ENCODE measurements around the gene GJA10. TPM values are rescaled to one million over a fixed set of nuclear protein-coding genes. Genes with fewer than 3 reads are reported as not detected.
"Not testable (repeated sequence)": the region's sequence is repeated elsewhere in the genome, so short reads cannot be mapped to it uniquely, and the experiment has no call there.

GJA10 gene
- 1.7 TPM for total RNA-seq (ENCODE audit: insufficient read depth, low replicate concordance)

DNA sequence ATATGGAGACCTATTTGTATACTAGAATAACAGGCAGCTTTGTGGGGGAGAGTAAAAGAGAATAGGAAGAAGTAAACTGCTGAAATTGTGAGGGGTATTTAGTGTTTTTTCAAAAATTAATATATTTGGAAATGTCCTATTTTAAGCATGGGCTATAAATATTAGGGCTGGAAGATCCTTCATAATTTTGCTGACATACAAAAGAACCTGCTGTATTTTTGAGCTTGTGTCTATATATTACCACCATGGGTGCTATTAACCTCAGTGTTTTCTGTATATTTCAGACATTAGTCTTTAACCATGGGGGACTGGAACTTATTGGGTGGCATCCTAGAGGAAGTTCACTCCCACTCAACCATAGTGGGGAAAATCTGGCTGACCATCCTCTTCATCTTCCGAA lies at the start of gene GJA10:
TSS of gene GJA10 (plus strand) at position 301 of the 400 bp plus-strand sequence. CDS start at position 301, 0 bp downstream.
- no peak for DNase-seq (ENCODE audit: low spot score)

DNA sequence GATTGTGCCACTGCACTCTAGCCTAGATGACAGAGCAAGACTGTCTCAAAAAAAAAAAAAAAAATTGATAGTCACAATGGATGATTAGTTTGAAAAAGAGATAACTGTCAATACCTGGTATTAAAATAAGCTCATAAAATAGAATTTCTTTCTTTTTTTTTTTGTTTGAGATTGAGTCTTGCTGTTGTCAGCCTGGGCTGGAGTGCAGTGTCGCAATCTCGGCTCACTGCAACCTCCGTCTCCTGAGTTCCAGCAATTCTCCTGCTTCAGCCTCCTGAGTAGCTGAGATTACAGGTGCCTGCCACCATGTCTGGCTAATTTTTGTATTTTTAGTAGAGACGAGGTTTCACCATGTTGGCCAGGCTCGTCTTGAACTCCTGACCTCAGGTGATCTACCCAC lies 46.8 kb upstream of the GJA10 start:
- not testable (repeated sequence) for DNase-seq (ENCODE audit: low spot score)

DNA sequence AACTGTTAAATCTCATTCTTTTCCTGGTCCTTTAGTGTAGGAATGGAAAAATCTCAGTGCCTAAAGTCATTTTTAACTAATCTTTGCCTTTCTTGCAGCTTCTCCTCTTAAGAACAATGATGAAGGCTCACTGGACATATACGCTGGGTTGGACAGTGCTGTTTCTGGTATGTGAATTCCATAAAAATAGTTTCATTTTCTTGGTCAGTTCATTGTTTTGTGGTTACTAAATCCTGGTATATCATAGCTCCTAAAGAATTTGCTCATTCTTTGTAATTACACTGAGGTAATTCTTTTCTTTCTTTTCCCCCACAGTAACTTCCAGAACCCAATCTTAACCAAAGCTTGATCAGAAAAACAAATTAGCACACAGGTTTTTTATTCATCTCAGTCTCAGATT lies 41.2 kb upstream of the GJA10 start:
- DNase-seq (ENCODE audit: low spot score): no peak

DNA sequence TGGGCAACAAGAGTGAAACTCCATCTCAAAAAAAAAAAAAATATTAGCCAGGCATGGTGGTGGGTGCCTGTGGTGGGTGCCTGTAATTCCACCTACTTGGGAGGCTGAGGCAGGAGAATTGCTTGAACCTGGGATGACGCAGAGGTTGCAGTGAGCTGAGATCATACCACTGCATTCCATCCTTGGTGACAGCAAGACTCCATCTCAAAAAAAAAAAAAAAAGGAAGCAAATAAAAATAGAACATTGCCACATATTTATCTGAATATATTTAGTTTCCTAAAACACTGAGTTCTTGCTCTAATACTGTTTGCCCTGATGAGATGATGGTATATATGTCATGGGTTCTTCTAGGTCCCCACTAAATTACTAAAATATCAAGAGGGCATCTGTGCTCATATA lies 36.2 kb upstream of the GJA10 start:
- no peak for DNase-seq (ENCODE audit: low spot score)

DNA sequence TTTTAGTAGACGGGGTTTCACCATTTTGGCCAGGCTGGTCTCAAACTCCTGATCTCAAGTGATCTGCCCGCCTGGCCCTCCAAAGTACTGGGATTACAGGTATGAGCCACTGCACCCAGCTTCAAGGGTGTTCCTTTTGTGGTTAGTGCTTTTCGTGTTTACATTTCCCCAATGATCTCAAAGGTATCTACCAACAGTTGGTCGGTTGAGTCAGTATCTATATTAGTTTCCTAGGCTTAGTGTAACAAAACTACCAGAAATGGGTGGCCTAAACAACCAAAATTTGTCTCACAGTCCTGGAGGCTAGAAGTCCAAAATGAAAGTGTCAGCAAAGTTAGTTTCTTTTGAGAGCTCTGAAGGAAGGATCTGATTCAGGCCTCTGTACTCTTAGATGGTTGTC lies 34.5 kb upstream of the GJA10 start:
- DNase-seq (ENCODE audit: low spot score): no peak

DNA sequence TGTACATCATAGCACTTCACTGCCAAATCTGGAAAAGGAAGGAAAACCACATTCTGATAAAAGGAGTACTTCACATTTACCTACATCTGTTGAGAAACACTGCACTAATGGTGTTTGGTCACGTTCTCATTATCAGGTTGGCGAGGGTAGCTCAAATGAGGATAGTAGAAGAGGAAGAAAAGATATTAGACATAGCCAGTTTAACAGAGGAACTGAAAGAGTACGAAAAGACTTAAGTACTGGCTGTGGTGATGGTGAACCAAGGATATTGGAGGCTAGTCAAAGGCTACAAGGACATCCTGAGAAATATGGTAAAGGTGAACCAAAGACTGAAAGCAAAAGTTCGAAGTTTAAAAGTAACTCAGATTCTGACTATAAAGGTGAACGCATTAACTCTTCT lies 32.0 kb upstream of the GJA10 start:
- no peak for DNase-seq (ENCODE audit: low spot score)

DNA sequence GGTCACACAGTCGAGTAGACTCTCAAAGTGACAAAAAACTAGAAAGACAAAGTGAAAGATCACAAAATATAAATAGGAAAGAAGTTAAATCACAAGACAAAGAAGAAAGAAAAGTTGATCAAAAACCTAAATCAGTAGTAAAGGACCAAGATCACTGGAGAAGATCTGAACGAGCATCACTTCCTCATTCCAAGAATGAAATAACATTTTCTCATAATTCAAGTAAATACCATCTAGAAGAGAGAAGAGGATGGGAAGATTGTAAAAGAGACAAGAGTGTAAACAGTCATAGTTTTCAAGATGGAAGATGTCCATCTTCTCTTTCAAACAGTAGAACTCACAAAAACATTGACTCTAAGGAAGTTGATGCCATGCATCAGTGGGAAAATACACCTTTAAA lies 31.6 kb upstream of the GJA10 start:
- no peak for DNase-seq (ENCODE audit: low spot score)

DNA sequence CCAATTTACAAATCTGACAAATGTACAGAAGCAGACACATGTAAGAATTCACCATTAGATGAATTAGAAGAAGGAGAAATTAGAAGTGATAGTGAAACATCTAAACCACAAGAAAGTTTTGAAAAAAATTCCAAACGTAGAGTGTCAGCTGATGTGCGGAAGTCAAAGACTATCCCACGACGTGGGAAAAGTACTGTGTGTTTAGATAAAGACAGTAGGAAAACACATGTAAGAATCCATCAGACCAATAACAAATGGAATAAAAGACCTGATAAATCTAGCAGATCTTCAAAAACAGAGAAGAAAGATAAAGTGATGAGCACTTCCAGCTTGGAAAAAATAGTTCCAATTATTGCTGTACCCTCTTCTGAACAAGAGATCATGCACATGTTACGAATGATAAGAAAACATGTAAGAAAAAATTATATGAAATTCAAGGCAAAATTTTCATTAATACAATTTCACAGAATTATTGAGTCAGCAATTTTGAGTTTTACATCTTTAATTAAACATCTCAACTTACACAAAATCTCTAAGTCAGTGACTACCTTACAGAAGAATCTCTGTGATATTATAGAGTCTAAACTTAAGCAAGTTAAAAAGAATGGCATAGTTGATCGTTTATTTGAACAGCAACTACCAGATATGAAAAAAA lies 28.1 kb upstream of the GJA10 start:
- no peak for DNase-seq (ENCODE audit: low spot score)

DNA sequence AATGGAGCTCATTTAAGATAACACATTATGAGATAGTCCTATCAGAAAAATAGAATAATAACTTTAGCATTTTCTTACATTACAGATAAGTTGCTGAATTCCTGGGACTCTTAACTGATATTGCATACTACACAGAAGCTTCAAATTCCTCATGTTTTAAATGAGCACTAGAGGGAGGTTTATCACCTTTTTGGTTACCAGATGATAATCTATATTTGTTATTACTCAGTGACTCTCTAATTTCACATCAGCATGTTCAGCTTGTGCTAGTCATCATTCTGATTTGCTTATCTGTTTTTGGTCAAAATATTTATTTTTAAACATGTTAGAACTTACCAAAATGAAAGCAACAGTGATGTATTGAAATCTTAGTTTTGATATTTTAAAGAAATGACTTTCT lies 20.5 kb upstream of the GJA10 start:
- DNase-seq (ENCODE audit: low spot score): no peak

DNA sequence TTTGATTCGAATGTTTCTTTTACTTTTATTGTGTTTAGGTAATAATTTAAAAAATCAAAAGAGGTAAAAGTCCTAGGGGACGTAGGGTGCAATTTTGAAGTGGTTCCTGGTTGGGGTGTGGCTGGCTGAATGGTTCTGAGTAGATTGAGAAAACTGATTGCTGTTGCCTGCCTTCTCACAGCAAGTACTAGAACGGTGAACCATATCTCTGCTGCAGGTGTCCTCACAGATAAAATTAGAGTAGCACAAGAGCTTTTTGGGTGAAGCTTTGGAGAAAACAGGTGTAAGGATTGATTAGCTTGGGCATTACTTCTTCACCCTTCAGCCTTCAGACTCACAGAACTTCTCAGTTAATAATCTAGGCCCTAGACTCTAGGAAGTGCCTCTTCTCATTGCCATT lies 19.8 kb upstream of the GJA10 start:
- no peak for DNase-seq (ENCODE audit: low spot score)

DNA sequence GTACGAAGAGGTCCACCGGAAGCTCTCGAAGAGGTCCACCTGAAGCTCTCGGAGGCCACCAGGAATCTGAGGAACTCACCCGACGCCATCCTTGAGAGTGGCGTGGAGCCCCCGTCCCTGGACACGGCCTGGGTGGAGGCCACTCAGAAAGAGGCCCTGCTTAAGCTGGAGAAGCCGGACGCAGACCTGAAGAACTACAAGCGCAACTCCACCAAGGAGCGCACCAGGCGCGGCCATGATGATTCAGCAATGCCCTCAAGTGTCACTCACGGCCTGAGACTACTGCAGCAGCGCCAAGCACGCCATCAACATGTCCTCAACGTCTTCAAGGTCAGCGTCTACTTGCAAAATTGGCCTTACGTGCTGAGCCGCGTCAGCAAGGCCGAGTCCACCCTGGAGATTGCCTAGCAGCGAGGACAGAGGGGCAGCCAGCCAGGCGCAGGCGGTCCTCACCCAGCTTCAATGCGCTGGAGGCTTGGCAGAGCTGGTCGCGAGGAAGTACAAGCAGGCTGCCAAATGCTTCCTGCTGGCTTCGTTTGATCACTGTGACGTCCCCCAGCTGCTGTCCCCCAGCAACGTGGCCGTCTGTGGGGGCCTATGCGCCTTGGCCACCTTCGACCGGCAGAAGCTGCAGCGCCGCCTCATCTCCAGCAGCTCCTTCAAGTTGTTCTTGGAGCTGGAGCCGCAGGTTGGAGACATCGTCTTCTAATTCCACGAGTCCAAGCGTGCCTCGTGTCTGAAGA lies 7.7 kb upstream of the GJA10 start:
- DNase-seq (ENCODE audit: low spot score): no peak

DNA sequence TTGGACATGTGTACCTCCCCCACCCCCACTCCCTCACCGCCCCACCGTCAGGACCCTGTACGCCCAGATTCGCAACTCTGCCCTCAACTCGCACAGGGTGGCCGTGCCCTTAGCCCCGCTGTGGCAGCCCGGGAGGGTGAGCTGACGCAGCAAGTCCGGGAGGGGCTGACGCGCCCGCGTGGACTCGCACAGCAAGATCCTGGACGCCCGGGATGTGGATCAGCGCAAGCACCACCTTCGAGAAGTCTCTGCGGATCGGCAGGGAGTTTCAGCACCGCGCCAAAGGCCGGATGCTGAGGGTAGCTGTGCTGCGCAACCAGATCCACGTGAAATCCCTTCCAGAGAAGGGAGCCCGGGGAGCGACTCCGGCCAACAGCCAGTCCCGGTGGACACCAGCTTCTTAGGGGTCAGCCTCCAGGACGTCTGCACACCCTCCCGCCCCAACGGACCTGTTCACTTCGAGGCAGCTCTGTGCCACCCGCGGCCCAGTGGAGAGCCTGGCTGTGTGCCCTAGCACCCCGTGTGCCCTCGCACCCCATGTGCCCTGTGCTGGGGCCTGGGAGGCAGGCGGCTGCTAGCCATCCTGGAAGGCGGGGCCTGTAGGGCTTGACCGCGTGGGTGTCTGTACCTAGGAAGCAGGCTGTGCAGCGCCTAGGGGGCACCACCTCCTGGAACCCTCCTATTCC lies 6.7 kb upstream of the GJA10 start:
- DNase-seq (ENCODE audit: low spot score): no peak

DNA sequence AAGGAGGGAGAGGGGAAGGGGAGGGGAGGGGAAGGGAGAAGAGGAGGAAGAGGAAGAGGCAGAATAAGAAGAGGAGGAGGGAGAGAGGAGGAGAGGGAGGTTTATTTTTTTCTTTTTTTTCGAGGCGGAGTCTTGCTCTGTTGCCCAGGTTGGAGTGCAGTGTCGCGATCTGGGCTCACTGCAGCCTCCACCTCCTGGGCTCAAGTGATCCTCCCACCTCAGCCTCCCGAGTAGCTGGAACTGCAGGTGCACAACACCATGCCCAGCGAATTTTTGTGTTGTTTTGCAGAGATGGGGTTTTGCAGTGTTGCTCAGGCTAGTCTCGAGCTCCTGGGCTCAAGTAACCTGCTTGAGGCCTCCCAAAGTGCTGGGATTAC lies 6.1 kb upstream of the GJA10 start:
- no peak for DNase-seq (ENCODE audit: low spot score)

DNA sequence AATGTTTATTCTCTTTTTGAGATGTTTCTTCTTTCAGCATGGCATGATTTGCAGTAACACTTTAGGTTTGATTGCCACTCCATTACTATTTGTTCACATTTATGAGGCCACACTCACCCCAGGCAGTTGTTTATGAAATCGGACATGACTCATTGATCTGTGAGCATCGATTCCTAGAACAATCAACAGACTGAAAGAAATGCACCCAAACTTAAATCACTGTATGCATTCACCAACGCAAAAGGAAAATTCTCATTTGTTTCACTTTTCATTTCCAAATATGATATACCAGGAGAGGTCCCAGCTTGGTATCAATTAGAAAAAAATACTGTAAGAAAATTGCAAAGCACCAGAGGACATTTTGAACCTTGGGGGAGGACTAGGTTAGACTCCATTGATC lies 5.4 kb upstream of the GJA10 start:
- no peak for DNase-seq (ENCODE audit: low spot score)

DNA sequence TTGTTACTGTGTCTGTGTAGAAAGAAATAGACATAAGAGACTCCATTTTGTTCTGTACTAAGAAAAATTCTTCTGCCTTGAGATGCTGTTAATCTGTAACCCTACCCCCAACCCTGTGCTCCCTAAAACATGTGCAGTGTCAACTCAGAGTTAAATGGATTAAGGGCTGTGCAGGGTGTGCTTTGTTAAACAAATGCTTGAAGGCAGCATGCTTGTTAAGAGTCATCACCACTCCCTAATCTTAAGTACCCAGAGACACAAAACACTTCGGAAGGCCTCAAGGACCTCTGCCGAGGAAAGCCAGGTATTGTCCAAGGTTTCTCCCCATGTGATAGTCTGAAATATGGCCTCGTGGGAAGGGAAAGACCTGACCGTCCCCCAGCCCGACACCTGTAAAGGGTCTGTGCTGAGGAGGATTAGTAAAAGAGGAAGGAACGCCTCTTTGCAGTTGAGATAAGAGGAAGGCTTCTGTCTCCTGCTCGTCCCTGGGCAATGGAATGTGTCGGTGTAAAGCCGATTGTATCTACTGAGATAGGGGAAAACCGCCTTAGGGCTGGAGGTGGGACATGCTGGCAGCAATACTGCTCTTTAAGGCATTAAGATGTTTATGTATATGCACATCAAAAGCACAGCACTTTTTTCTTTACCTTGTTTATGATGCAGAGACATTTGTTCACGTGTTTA lies 3.3 kb upstream of the GJA10 start:
- not testable (repeated sequence) for DNase-seq (ENCODE audit: low spot score)

DNA sequence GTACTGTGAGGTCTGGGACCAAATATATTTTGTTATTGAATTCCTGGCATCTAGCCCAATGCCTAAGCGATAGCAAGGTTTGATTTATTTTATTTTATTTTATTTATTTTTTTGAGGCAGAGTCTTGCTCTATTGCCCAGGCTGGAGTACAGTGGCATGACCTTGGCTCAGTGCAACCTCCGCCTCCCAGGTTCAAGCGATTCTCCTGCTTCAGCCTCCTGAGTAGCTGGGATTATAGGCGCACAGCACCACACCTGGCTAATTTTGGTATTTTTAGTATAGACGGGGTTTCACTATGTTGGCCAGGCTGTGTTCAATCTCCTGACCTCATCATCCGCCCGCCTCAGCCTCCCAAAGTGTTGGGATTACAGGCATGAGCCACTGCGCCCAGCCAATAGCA lies 1.7 kb upstream of the GJA10 start:
- not testable (repeated sequence) for DNase-seq (ENCODE audit: low spot score)

DNA sequence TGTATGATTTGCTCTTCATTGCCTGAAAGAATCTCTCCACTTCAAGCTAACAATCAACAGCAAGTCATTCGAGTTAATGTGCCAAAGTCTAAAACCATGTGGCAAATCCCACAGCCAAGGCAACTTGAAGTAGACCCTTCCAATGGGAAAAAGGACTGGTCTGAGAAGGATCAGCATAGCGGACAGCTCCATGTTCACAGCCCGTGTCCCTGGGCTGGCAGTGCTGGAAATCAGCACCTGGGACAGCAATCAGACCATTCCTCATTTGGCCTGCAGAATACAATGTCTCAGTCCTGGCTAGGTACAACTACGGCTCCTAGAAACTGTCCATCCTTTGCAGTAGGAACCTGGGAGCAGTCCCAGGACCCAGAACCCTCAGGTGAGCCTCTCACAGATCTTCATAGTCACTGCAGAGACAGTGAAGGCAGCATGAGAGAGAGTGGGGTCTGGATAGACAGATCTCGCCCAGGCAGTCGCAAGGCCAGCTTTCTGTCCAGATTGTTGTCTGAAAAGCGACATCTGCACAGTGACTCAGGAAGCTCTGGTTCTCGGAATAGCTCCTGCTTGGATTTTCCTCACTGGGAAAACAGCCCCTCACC lies 1.1 kb downstream of the GJA10 start:
- DNase-seq (ENCODE audit: low spot score): peak; percentile 76

DNA sequence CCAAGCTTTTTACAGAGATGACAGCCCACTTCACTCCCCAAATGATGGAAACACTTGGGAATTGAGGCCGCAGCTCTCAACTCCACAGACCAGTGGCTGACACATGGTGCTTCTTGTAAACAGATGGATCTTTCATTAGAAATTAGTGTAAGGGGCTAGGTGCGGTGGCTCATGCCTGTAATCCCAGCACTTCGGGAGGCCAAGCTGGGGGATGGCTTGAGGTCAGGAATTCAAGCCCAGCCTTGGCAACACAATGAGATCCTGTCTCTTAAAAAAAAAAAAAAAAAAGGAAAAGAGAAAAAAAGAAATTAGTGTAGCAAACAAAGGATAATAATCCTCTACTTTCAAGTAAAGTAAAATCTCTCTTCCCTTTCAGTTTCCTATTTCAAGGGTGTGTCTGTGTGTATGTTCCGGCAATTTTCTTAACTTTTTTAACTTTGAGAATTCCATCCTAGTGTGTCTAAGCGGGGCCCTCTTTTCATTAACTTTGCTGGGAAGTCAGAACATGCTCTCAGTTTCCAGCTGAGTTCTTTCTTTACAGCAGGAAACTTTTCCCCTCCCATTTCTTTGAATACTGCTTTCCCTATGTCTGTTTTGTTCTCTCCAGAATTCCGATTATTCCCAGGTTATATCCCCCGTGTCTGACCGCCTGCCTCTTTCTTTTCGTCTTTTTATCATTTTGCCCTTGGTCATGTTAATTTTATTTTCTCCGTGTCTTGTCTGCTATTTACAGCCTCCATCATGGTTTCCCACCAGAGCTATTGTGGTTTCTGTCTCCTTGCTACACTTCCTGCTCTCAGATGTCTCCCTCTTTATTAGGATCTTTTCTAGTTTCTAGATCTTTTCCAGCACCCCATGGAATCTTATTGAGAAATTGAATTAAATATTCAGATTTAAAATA lies 16.0 kb downstream of the GJA10 start:
- DNase-seq (ENCODE audit: low spot score): not testable (repeated sequence)

DNA sequence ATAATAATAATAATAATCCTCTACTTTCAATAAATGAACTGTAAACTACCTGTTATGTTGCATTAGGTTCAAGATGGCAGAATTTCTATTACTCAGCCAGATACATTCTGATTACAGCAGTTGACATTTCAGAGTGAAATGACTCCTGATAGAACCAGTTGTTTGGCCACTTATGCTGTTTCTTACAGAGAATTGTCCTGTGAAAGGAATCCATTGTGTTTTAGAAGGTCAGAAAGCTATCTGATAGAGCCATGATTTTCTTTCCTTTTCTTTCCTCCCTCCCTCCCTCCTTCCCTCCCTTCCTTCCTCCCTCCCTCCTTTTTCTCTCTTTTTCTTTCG lies 16.6 kb downstream of the GJA10 start:
- DNase-seq (ENCODE audit: low spot score): no peak

DNA sequence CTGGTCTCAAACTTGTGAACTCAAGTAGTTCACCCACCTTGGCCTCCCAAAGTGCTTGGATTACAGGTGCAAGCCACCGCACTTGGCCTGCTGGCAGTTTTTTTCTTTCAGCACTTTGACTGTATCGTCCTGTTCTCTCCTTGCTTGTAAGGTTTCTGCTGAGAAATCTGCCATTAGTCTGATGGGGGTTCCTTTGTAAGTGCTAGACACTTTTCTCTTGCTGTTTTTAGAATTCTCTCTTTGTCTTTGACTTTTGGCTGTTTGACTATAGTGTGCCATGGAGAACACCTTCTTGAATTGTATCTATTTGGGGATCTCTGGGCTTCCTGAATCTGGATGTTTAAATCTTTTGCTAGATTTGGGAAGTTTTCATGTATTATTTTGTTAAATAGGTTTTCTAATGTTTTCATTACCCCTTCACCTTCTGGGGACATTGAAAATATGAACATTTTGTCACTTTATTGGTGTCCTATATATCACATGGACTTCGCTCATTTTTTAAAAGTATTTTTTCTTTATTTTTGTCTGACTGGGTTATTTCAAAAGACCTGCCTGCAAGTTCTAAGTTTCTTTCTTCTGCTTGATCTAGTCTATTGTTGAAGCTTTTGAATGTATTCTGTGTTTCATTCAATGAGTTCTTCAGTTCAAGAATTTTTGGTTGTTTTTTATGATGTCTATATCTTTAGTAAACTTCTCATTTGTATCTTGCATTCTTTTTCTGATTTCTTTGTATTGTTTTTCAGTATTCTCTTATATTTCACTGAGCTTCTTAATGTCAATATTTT lies 22.1 kb downstream of the GJA10 start:
- DNase-seq (ENCODE audit: low spot score): no peak
